BE2C (cell line): ENCODE measurements around the gene PALM2AKAP2.

Experiments
- DNase-seq: peaks from one replicate; pipeline ENCODE4 v3.0.0-alpha.2; 2020
- H3K27me3 ChIP-seq: fragments of 250-450 bp; sonication (Bioruptor Pico); 2 replicates; pipeline ENCODE4 v1.5.1; 2020; ENCODE audit warnings: mild to moderate bottlenecking
- H3K36me3 ChIP-seq: fragments of 250-450 bp; sonication (Bioruptor Pico); 2 replicates; pipeline ENCODE4 v1.5.1; 2020; ENCODE audit warnings: mild to moderate bottlenecking
- H3K4me1 ChIP-seq: fragments of 250-450 bp; sonication (Bioruptor Pico); 2 replicates; pipeline ENCODE4 v1.5.1; 2020
- H3K4me3 ChIP-seq: 2 replicates; pipeline ENCODE4 v1.5.1; 2011; ENCODE audit warnings: low read depth, low read length
- H3K9me3 ChIP-seq: fragments of 250-450 bp; sonication (Bioruptor Pico); 2 replicates; pipeline ENCODE4 v1.5.1; 2020
- CTCF ChIP-seq: IDR thresholded peaks from 2 replicates; pipeline ENCODE4 v1.5.1; 2012; ENCODE audit warnings: mild to moderate bottlenecking, low read depth, low read length

The PALM2AKAP2 gene

GRCh38 chr9:109812818-109813281 lies 32.9 kb downstream of the PALM2AKAP2 start:
- H3K36me3 ChIP-seq = no peaks in the 10 kb centered on the region

GRCh38 chr9:109813303-109813702 lies 33.3 kb downstream of the PALM2AKAP2 start:
- DNase-seq = no peak
- no peaks in the 10 kb centered on the region for H3K36me3 ChIP-seq
- H3K4me1 ChIP-seq = no peaks in the 10 kb centered on the region
- TF ChIP-seq CTCF = no peak
- no peak overlapping the region for H3K4me3 ChIP-seq
- no peaks in the 10 kb centered on the region for H3K27me3 ChIP-seq
- no peaks in the 10 kb centered on the region for H3K9me3 ChIP-seq

More at GRCh38 chr9:109812818-109813281, 32.9 kb downstream of the PALM2AKAP2 start:
- Histone ChIP-seq H3K9me3 (no peaks in the 10 kb centered on the region), H3K4me3 (no peak overlapping the region), H3K4me1 (no peaks in the 10 kb centered on the region), H3K27me3 (no peaks in the 10 kb centered on the region)
- DNase-seq = no peak
- no peak for TF ChIP-seq CTCF

GRCh38 chr9:109813829-109814228 lies 33.8 kb downstream of the PALM2AKAP2 start:
- TF ChIP-seq CTCF = no peak

GRCh38 chr9:109815366-109815947 lies 35.5 kb downstream of the PALM2AKAP2 start:
- H3K27me3 ChIP-seq = no peaks in the 10 kb centered on the region
- H3K4me3 ChIP-seq = no peak overlapping the region
- TF ChIP-seq CTCF = no peak
- H3K36me3 ChIP-seq = no peaks in the 10 kb centered on the region
- no peaks in the 10 kb centered on the region for H3K9me3 ChIP-seq
- H3K4me1 ChIP-seq = no peaks in the 10 kb centered on the region
- DNase-seq = no peak

More at GRCh38 chr9:109813829-109814228, 33.8 kb downstream of the PALM2AKAP2 start:
- no peaks in the 10 kb centered on the region for H3K36me3 ChIP-seq
- H3K27me3 ChIP-seq = no peaks in the 10 kb centered on the region
- H3K4me1 ChIP-seq = no peaks in the 10 kb centered on the region
- DNase-seq = no peak
- no peak overlapping the region for H3K4me3 ChIP-seq
- H3K9me3 ChIP-seq = no peaks in the 10 kb centered on the region

- no peaks in the 10 kb centered on the region for H3K9me3 ChIP-seq
- H3K27me3 ChIP-seq = no peaks in the 10 kb centered on the region
- no peaks in the 10 kb centered on the region for H3K4me1 ChIP-seq
- no peak for TF ChIP-seq CTCF
- H3K4me3 ChIP-seq = no peak overlapping the region
- DNase-seq = no peak
- H3K36me3 ChIP-seq = no peaks in the 10 kb centered on the region
Observed at GRCh38 chr9:109816490-109816889, 36.5 kb downstream of the PALM2AKAP2 start.

- no peaks in the 10 kb centered on the region for H3K27me3 ChIP-seq
- no peaks in the 10 kb centered on the region for H3K9me3 ChIP-seq
- no peaks in the 10 kb centered on the region for H3K36me3 ChIP-seq
- no peak for DNase-seq
- H3K4me1 ChIP-seq = no peaks in the 10 kb centered on the region
- H3K4me3 ChIP-seq = no peak overlapping the region
- no peak for TF ChIP-seq CTCF
Observed at GRCh38 chr9:109817146-109817845, 37.3 kb downstream of the PALM2AKAP2 start.
